NCI-H2107 treated with DMSO at 0.1 percent for 48 hours (cell line): Measurements from ENCODE around the gene CD86.

Experiments
- DNase-seq: peaks from one replicate; lab custom pipeline; 2025; ENCODE audit not compliant: unreplicated experiment; lab: John Stamatoyannopoulos, UW

The CD86 gene

DNA sequence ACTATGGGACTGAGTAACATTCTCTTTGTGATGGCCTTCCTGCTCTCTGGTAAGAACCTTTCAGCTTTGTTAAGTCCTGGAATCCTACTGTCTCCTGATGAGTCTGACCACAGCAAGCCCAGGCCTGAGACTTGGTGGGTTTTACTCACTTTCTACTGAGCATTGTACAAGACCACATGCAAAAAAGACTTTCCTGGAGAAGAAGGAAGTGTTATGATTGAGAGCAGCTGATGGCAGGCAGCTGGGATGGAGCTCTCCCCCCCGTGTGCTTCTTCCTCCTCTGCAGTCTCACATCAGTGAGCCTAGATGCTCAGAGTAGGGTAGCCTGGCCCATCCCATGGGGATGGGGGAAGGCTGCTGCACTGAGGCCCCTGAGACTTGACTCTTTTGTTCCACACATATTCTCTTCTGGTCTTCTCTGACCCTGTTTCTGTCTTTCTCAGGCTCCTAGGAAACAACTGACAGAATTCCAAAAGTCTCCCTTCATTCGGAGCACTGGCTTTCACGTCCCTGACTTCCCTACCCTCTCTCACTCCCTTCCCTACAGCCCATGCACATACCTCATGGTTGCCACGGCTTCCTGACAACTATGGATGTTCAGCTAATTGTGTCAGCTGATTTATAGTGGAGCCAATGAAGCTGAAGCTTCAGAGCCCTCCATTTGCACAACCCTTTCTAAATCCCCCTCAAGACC, 36.6 kb downstream of the CD86 start:
- DNase-seq: no peak

- DNase-seq: no peak
Measured at GRCh38 chr3:122092460-122093165, 37.5 kb downstream of the CD86 start.

GRCh38 chr3:122094125-122094524, 39.0 kb downstream of the CD86 start:
- DNase-seq: no peak

DNA sequence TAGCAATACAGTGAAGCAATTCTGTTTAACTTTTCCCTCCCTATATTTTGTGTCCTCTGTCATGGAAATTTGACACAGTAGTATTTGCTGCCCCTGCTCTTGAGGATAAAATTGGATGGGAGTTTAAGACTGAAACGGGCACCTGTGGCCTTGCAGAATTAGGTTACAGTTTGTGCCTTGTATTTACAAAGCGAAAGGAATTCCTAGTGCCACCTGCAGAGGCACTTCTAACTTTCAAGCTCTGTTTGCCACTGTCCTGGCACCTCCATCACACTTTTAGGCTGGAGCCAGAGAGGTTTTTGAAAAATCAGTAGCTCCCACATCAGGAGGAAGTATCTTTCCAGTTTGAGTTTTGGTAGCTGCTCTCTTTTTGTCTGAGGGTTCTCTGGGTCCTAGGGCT, 39.5 kb downstream of the CD86 start:
- peak; percentile 67 for DNase-seq

GRCh38 chr3:122097141-122097540, 42.0 kb downstream of the CD86 start:
- DNase-seq: no peak

- no peak for DNase-seq
Measured at GRCh38 chr3:122098611-122099010, 43.4 kb downstream of the CD86 start.

DNA sequence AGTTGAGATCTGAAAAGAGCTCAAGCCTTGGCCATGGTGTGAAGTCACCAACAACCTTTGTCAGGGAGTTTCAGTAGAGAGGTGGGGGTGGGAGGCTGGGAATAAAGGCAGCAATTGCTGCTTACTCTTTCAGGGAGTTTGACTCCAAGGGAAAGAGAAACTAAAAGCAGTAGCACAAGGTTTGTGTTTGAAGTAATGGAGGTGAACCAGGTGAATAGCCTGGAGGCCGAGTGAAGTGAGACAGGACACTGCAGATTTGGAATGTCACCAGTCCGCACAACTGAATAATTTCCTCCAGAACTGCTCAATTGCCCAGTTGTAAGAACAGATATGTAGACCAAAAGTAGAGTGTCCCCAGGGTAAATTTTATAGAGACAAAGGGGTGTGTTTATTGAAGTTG, 44.1 kb downstream of the CD86 start:
- no peak for DNase-seq

DNA sequence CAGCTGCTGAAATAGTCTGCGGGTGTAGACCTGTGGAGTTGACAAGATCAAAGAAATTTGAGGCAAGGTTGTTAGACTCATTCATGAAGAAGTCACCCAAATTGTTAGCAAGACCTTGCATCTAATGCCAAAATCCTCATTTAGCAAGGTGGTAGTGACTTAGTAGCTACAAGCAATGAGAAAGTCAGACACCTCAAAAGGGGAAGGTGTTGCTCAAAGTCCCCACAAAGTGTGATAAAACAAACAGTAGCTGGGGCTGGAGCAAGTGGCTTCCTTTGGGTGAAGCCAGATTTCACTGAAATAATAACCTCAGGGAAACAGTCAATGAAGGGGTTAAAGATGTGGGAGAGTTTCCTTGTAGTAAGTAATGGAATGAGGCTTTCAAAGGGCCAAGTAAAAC, 44.9 kb downstream of the CD86 start:
- no peak for DNase-seq

DNA sequence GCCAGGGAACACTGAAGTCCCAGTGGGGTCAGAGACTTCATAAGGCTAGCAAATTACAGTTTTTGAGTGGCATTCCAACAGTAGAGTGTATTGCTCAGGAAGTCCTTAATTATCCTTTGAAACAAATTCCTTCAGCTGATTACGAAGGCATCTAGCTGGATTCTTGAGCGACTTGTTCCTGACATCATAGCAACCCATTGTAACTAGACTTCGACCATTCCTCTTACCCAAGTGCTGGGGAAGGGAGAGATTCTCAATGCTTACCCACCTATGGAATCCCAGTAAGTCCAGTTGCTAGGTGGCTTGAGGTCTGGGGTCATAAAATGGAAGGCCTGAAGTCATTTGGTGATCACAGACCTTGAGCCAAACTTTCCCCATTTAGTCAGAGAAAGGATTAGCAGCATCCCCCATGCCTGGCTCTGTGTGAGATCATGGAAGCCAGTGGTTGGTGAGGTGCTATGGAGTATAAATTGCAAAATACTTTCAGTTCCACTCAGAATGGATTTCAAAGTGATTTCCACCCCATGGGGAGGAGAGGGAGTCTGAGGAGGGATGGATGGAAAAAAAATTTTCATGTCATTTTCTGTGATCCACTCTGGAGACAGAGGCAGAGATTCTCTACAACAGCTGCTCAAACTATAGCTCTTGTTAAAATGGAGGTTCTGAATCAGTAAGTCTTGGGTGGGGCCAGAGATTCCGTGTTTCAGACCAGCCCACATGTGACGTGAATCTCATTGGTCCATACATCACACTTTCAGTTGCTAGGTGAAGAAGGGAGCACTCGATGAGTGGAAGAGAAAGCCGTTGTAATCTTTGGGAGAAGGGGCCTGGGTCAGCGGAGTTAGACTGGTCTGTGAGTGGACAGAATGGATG, 45.7 kb downstream of the CD86 start:
- DNase-seq: no peak

GRCh38 chr3:122101646-122102045, 46.5 kb downstream of the CD86 start:
- DNase-seq: peak; percentile 77

- no peak for DNase-seq
Measured at GRCh38 chr3:122102191-122102935, 47.2 kb downstream of the CD86 start.

DNA sequence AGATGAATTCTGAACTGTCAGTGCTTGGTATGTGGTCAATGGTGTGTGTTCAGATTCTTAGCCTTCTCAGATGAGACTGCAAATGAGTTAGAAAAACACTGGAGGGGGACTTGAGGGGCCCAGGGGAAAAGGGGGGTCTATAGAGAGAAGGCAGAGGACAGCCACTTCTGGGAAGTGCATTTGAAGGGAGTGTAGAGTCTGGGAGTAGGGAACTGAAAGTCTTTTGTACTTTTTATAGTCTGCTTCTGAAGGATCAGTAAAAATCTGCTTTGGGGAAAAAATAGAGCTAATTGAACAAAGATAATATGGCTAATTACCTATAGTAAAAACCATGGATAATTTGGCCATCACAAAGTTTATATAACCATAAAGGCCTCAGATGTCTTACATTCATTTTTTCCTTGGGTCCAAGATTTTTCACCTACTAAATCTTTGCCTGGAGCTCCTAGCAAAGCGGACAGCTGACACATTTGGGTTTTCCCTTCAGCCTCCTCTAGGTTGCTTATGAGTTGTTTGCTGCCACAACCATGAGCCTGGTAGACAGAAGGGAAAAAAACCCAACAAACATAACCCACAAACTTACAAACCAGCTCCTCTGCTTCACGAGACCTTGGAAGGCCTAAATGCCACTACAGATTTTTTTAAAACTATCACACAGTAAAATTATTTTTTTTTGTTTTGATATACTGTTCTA, 48.8 kb downstream of the CD86 start:
- DNase-seq: no peak

- DNase-seq: no peak
Measured at GRCh38 chr3:122104515-122105194, 49.5 kb downstream of the CD86 start.

- DNase-seq: peak; percentile 71
Measured at GRCh38 chr3:122105626-122106025, 50.5 kb downstream of the CD86 start.

GRCh38 chr3:122107171-122107570, 52.0 kb downstream of the CD86 start:
- no peak for DNase-seq

GRCh38 chr3:122111974-122112373, 56.8 kb downstream of the CD86 start:
- DNase-seq: no peak

GRCh38 chr3:122112754-122113153, 57.6 kb downstream of the CD86 start:
- no peak for DNase-seq

DNA sequence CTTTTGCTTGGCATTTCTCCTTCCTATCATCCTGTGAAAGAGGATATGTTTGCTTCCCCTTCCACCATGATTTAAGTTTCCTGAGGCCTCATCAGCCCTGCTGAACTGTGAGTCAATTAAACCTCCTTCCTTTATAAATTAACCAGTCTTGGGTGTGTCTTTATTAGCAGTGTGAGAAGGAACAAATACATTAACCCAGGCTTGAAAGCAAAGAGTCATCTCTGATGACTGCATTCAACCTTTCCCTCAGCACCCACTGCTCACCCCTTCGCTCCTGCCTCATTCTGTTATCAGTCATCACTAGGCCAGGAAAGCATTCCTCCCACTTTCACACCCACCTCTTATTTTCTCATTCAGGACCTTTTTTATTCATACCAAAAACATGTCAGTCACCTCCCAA, 68.7 kb downstream of the CD86 start:
- no peak for DNase-seq

DNA sequence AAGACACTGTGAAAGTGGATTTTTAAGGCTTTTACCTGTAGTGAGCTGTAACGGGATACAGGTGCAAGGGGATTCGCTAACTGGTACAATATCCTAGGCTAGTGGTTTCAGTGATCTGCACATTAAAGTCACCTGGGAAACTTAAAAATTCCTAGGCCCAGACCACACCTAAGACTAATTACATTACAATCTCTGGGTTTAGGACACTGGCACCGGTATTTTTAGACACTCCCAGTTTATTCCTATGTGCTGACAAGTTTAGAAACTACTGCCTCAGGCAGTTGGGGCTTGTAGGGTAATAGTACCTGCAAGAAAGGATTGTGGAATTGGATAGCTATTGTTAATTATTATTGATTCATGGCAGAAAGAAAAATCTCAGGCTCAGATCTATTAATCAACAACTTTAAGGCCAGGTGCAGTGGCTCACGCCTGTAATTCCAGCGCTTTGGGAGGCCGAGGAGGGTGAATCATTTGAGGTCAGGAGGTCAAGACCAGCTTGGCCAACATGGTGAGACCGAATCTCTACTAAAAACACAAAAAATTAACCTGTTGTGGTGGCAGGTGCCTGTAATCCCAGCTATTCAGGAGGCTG, 77.9 kb downstream of the CD86 start:
- no peak for DNase-seq

- no peak for DNase-seq
Measured at GRCh38 chr3:122146466-122146865, 91.3 kb downstream of the CD86 start.
